ENCODE data around the gene AHRR. TPM values are rescaled to one million over a fixed set of nuclear protein-coding genes. Genes with fewer than 3 reads are reported as not detected.

AHRR gene
- polyA plus RNA-seq, 3 donors: 0.15 TPM; not detected in 1

GRCh38 chr5:306011-306805 is 15.3 kb upstream of the AHRR start:
- Histone ChIP-seq H3K36me3 (replicated peaks in 1 of 2; ENCODE audit: control insufficient read depth in 1 of 2, insufficient read depth in 2 of 2, low read length in 2 of 2) (peaks cover 53 to 64% of the 10 kb centered on the region in 2 donors), H3K27me3 (ENCODE audit: control insufficient read depth in 2 of 2, insufficient read depth in 2 of 2, low read length in 2 of 2) (no peaks in the 10 kb centered on the region), H3K4me2 (replicated peaks; ENCODE audit: extremely low read depth, low read length, poor library complexity, severe bottlenecking) (no peak overlapping the region), H3K9ac (ENCODE audit: insufficient read depth, low read length, poor library complexity, severe bottlenecking) (no peak overlapping the region), H3K27ac (ENCODE audit: low read depth in 1 of 2, low read length in 2 of 2) (no peak overlapping the region), H3K4me3 (replicated peaks in 1 of 3; ENCODE audit: low read depth in 2 of 3, low read length in 3 of 3) (no peak overlapping the region), H3K79me2 (ENCODE audit: insufficient read depth, low read length) (peaks cover 5% of the 10 kb centered on the region), H3K9me3 (replicated peaks in 1 of 2; ENCODE audit: control insufficient read depth in 1 of 2, insufficient read depth in 1 of 2, low read length in 2 of 2) (no peaks in the 10 kb centered on the region), H3K4me1 (ENCODE audit: control insufficient read depth in 1 of 2, insufficient read depth in 2 of 2, low read length in 2 of 2) (no peaks in the 10 kb centered on the region), H4K20me1 (ENCODE audit: insufficient read depth, low read length) (peaks cover 70% of the 10 kb centered on the region), H2AFZ (ENCODE audit: insufficient read depth, low read depth, low read length, poor library complexity, severe bottlenecking) (no peak overlapping the region)
- intact Hi-C loops (cut with micrococcal nuclease): no loop called here
- no peak for DNase-seq
- WGBS (ENCODE audit: insufficient coverage): 98% methylated on average over 27 of the region's 28 CpGs
- H3K36me3 Mint-ChIP-seq: peaks cover 60 to 62% of the 10 kb centered on the region in 2 donors
- peak overlapping the region in 1 of 7 donors; percentile 23 for H3K27ac Mint-ChIP-seq
- H3K9me3 Mint-ChIP-seq: no peaks in the 10 kb centered on the region
- no peaks in the 10 kb centered on the region for H3K27me3 Mint-ChIP-seq (ENCODE audit: low read depth in 3 of 3)
- no peak overlapping the region for H3K4me3 Mint-ChIP-seq
- H3K4me1 Mint-ChIP-seq: no peaks in the 10 kb centered on the region
- TF ChIP-seq, protein P1, sequence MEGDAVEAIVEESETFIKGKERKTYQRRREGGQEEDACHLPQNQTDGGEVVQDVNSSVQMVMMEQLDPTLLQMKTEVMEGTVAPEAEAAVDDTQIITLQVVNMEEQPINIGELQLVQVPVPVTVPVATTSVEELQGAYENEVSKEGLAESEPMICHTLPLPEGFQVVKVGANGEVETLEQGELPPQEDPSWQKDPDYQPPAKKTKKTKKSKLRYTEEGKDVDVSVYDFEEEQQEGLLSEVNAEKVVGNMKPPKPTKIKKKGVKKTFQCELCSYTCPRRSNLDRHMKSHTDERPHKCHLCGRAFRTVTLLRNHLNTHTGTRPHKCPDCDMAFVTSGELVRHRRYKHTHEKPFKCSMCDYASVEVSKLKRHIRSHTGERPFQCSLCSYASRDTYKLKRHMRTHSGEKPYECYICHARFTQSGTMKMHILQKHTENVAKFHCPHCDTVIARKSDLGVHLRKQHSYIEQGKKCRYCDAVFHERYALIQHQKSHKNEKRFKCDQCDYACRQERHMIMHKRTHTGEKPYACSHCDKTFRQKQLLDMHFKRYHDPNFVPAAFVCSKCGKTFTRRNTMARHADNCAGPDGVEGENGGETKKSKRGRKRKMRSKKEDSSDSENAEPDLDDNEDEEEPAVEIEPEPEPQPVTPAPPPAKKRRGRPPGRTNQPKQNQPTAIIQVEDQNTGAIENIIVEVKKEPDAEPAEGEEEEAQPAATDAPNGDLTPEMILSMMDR (IDR thresholded peaks at IDR 0.05): no peak

- no peak overlapping the region for H2AFZ ChIP-seq (ENCODE audit: insufficient read depth, low read depth, low read length, poor library complexity, severe bottlenecking)
- DNase-seq: no peak
- H3K9ac ChIP-seq (ENCODE audit: insufficient read depth, low read length, poor library complexity, severe bottlenecking): no peak overlapping the region
- Mint-ChIP-seq H3K36me3 (peaks cover 67 to 72% of the 10 kb centered on the region in 2 donors), H3K27ac (peak overlapping the region in 1 of 7 donors; percentile 41), H3K27me3 (ENCODE audit: low read depth in 3 of 3) (no peaks in the 10 kb centered on the region), H3K9me3 (no peaks in the 10 kb centered on the region), H3K4me1 (no peaks in the 10 kb centered on the region), H3K4me3 (no peak overlapping the region)
- peaks cover 62% of the 10 kb centered on the region for H4K20me1 ChIP-seq (ENCODE audit: insufficient read depth, low read length)
- peaks cover 59 to 72% of the 10 kb centered on the region in 2 donors for H3K36me3 ChIP-seq (replicated peaks in 1 of 2; ENCODE audit: control insufficient read depth in 1 of 2, insufficient read depth in 2 of 2, low read length in 2 of 2)
- no peak overlapping the region for H3K4me2 ChIP-seq (replicated peaks; ENCODE audit: extremely low read depth, low read length, poor library complexity, severe bottlenecking)
- no peaks in the 10 kb centered on the region for H3K9me3 ChIP-seq (replicated peaks in 1 of 2; ENCODE audit: control insufficient read depth in 1 of 2, insufficient read depth in 1 of 2, low read length in 2 of 2)
- TF ChIP-seq, protein P1 (IDR thresholded peaks at IDR 0.05): no peak
- no peak overlapping the region for H3K27ac ChIP-seq (ENCODE audit: low read depth in 1 of 2, low read length in 2 of 2)
- H3K27me3 ChIP-seq (ENCODE audit: control insufficient read depth in 2 of 2, insufficient read depth in 2 of 2, low read length in 2 of 2): no peaks in the 10 kb centered on the region
- WGBS (ENCODE audit: insufficient coverage): 98% methylated on average over 21 of the region's 26 CpGs
- no peaks in the 10 kb centered on the region for H3K4me1 ChIP-seq (ENCODE audit: control insufficient read depth in 1 of 2, insufficient read depth in 2 of 2, low read length in 2 of 2)
- H3K79me2 ChIP-seq (ENCODE audit: insufficient read depth, low read length): peaks cover 2% of the 10 kb centered on the region
- intact Hi-C loops (cut with micrococcal nuclease): no loop called here
- H3K4me3 ChIP-seq (replicated peaks in 1 of 3; ENCODE audit: low read depth in 2 of 3, low read length in 3 of 3): no peak overlapping the region
Measured at GRCh38 chr5:307306-307705, 14.2 kb upstream of the AHRR start.
